ENCODE measurements around the gene PUSL1. TPM values are rescaled to one million over a fixed set of nuclear protein-coding genes. Genes with fewer than 3 reads are reported as not detected.

The PUSL1 gene
- total and polyA plus RNA-seq, 2 donors (not counting 3 experiments of a cell fraction or from before 2014, with no cell fraction given): 18.8 to 27.3 TPM

GRCh38 chr1:1360506-1361169 lies 52.2 kb downstream of the PUSL1 start:
- no peak overlapping the region for H3K4me3 ChIP-seq (replicated peaks in 1 of 3; ENCODE audit: insufficient read depth in 1 of 3, low read depth in 1 of 3, low read length in 3 of 3)
- DNase-seq (ENCODE audit: low read depth, low spot score) (no peak), FAIRE-seq (peak; percentile 62)
- BruUV-seq (replicated peaks): no TSS peak
- dilution Hi-C loops (cut with MboI; ENCODE audit: extremely low pct_ligation_motif_present, low sequenced_read_pairs) (no loop called here), intact Hi-C loops (cut with micrococcal nuclease) (no loop called here)
- H3K36me3 ChIP-seq (ENCODE audit: control insufficient read depth in 2 of 2, extremely low read depth in 1 of 2, insufficient read depth in 2 of 2, low read length in 2 of 2): no peaks in the 10 kb centered on the region
- H3K9me1 ChIP-seq (replicated peaks; ENCODE audit: control insufficient read depth, extremely low read depth, insufficient read depth, low read length): no peaks in the 10 kb centered on the region
- ChIA-PET POLR2A (no interaction called here), CTCF (no interaction called here)
- no peaks in the 10 kb centered on the region for H3K79me2 ChIP-seq (ENCODE audit: control insufficient read depth, insufficient read depth, low read length)
- no peaks in the 10 kb centered on the region for H3K4me1 ChIP-seq (ENCODE audit: control insufficient read depth, extremely low read depth, insufficient read depth, low read length)
- no peak overlapping the region for H2AFZ ChIP-seq (ENCODE audit: low read depth, low read length)
- no peaks in the 10 kb centered on the region for H3K27me3 ChIP-seq (ENCODE audit: control insufficient read depth in 2 of 2, insufficient read depth in 2 of 2, low read length in 2 of 2)
- no peak overlapping the region for H3K9ac ChIP-seq (replicated peaks; ENCODE audit: extremely low read depth, insufficient read depth, low read length)
- no peaks in the 10 kb centered on the region for H3K9me3 ChIP-seq (replicated peaks; ENCODE audit: control insufficient read depth, insufficient read depth, low read length)
- H3K4me2 ChIP-seq (ENCODE audit: insufficient read depth, low read length): no peak overlapping the region
- no peaks in the 10 kb centered on the region for H4K20me1 ChIP-seq (replicated peaks; ENCODE audit: control insufficient read depth, extremely low read depth, insufficient read depth, low read length)
- no peak overlapping the region for H3K27ac ChIP-seq (ENCODE audit: insufficient read depth, low read depth, low read length)
- TF ChIP-seq GATA2 (IDR thresholded peaks at IDR 0.05; ENCODE audit: insufficient read depth, insufficient read length, low read depth, low read length) (peak; percentile 21), CTCF (IDR thresholded peaks at IDR 0.05; ENCODE audit: extremely low read depth in 1 of 2, insufficient read depth in 1 of 2, low read depth in 1 of 2, low read length in 2 of 2) (no peak)

Small RNA genes lying within 50 kb of the gene (microRNA-seq; reads per million reads assigned to microRNA genes)
- not detected for gene MIR6726 (ENCODE audit: borderline number of aligned reads, borderline replicate concordance)
- gene MIR6727 (ENCODE audit: borderline number of aligned reads, borderline replicate concordance): not detected
- gene MIR6808 (ENCODE audit: borderline number of aligned reads, borderline replicate concordance): not detected

Small RNA genes lying within 50 kb of the gene (small RNA-seq; reads per million reads assigned to genes)
- gene MIR6726 (ENCODE audit: insufficient read depth, insufficient read length, low read depth, low replicate concordance): not detected

Other genes starting within 250 kb of the PUSL1 start
- gene RNF223, start 234.3 kb upstream of the PUSL1 start, total RNA-seq: not detected in 2 replicates
- not detected in 2 replicates for gene RNF223, start 234.3 kb upstream of the PUSL1 start, polyA plus RNA-seq
- 19.7 and 20.1 TPM in 2 replicates for gene C1orf159, start 192.5 kb upstream of the PUSL1 start, total RNA-seq
- 16.1 and 20.1 TPM in 2 replicates for gene C1orf159, start 192.5 kb upstream of the PUSL1 start, polyA plus RNA-seq
- not detected in 2 replicates for gene TTLL10, start 134.7 kb upstream of the PUSL1 start, total RNA-seq
- gene TTLL10, start 134.7 kb upstream of the PUSL1 start, polyA plus RNA-seq: not detected in 2 replicates
- not detected in 2 replicates for gene TNFRSF18, start 102.0 kb upstream of the PUSL1 start, total RNA-seq
- gene TNFRSF18, start 102.0 kb upstream of the PUSL1 start, polyA plus RNA-seq: not detected in 2 replicates
- 0.62 and 1.5 TPM in 2 replicates for gene TNFRSF4, start 94.4 kb upstream of the PUSL1 start, total RNA-seq
- gene TNFRSF4, start 94.4 kb upstream of the PUSL1 start, polyA plus RNA-seq: 0.55 and 1.4 TPM in 2 replicates
- 171 and 185 TPM in 2 replicates for gene SDF4, start 76.6 kb upstream of the PUSL1 start, total RNA-seq
- gene SDF4, start 76.6 kb upstream of the PUSL1 start, polyA plus RNA-seq: 156 and 175 TPM in 2 replicates
- gene B3GALT6, start 76.4 kb upstream of the PUSL1 start, total RNA-seq: 24.4 and 24.6 TPM in 2 replicates
- 34.1 and 43.3 TPM in 2 replicates for gene B3GALT6, start 76.4 kb upstream of the PUSL1 start, polyA plus RNA-seq
- gene C1QTNF12, start 61.9 kb upstream of the PUSL1 start, total RNA-seq: 1.9 and 4.1 TPM in 2 replicates
- 0.67 and 1.0 TPM in 2 replicates for gene C1QTNF12, start 61.9 kb upstream of the PUSL1 start, polyA plus RNA-seq
- gene UBE2J2, start 34.7 kb upstream of the PUSL1 start, total RNA-seq: 80.7 and 87.2 TPM in 2 replicates
- gene UBE2J2, start 34.7 kb upstream of the PUSL1 start, polyA plus RNA-seq: 50.0 and 60.7 TPM in 2 replicates
- 3.0 and 3.3 TPM in 2 replicates for gene SCNN1D, start 28.2 kb upstream of the PUSL1 start, total RNA-seq
- 2.3 and 4.0 TPM in 2 replicates for gene SCNN1D, start 28.2 kb upstream of the PUSL1 start, polyA plus RNA-seq
- gene ACAP3, start 667 bp upstream of the PUSL1 start, total RNA-seq: 39.0 and 43.0 TPM in 2 replicates
- 27.8 and 41.3 TPM in 2 replicates for gene ACAP3, start 667 bp upstream of the PUSL1 start, polyA plus RNA-seq
- 127 and 132 TPM in 2 replicates for gene INTS11, start 16.1 kb downstream of the PUSL1 start, total RNA-seq
- gene INTS11, start 16.1 kb downstream of the PUSL1 start, polyA plus RNA-seq: 222 and 239 TPM in 2 replicates
- gene CPTP, start 16.2 kb downstream of the PUSL1 start, total RNA-seq: 25.1 and 29.5 TPM in 2 replicates
- 20.9 and 29.6 TPM in 2 replicates for gene CPTP, start 16.2 kb downstream of the PUSL1 start, polyA plus RNA-seq
- 0.37 and 0.38 TPM in 2 replicates for gene TAS1R3, start 22.7 kb downstream of the PUSL1 start, total RNA-seq
- gene TAS1R3, start 22.7 kb downstream of the PUSL1 start, polyA plus RNA-seq: 0.26 and 0.38 TPM in 2 replicates
- 36.5 and 40.7 TPM in 2 replicates for gene DVL1, start 40.8 kb downstream of the PUSL1 start, total RNA-seq
- 26.8 and 38.2 TPM in 2 replicates for gene DVL1, start 40.8 kb downstream of the PUSL1 start, polyA plus RNA-seq
- 0.37 and 0.82 TPM in 2 replicates for gene MXRA8, start 50.0 kb downstream of the PUSL1 start, total RNA-seq
- 1.9 and 2.2 TPM in 2 replicates for gene MXRA8, start 50.0 kb downstream of the PUSL1 start, polyA plus RNA-seq
- gene AURKAIP1, start 66.6 kb downstream of the PUSL1 start, total RNA-seq: 149 and 151 TPM in 2 replicates
- 73.3 and 96.2 TPM in 2 replicates for gene AURKAIP1, start 66.6 kb downstream of the PUSL1 start, polyA plus RNA-seq
- gene CCNL2, start 90.7 kb downstream of the PUSL1 start, total RNA-seq: 182 and 188 TPM in 2 replicates
- gene CCNL2, start 90.7 kb downstream of the PUSL1 start, polyA plus RNA-seq: 174 and 209 TPM in 2 replicates
- gene MRPL20, start 98.7 kb downstream of the PUSL1 start, total RNA-seq: 125 and 134 TPM in 2 replicates
- gene MRPL20, start 98.7 kb downstream of the PUSL1 start, polyA plus RNA-seq: 118 and 152 TPM in 2 replicates
- gene ANKRD65, start 112.7 kb downstream of the PUSL1 start, total RNA-seq: 0.32 and 0.38 TPM in 2 replicates
- gene ANKRD65, start 112.7 kb downstream of the PUSL1 start, polyA plus RNA-seq: 0.15 and 0.18 TPM in 2 replicates
- 3.3 and 6.1 TPM in 2 replicates for gene VWA1, start 127.1 kb downstream of the PUSL1 start, total RNA-seq
- gene VWA1, start 127.1 kb downstream of the PUSL1 start, polyA plus RNA-seq: 2.0 and 3.7 TPM in 2 replicates
- 0.16 TPM in 1 of 2 replicates, not detected in the other for gene ATAD3C, start 141.1 kb downstream of the PUSL1 start, total RNA-seq
- 0.01 TPM in 1 of 2 replicates, not detected in the other for gene ATAD3C, start 141.1 kb downstream of the PUSL1 start, polyA plus RNA-seq
- gene ATAD3B, start 163.2 kb downstream of the PUSL1 start, total RNA-seq: 45.8 and 48.2 TPM in 2 replicates
- 20.5 and 22.7 TPM in 2 replicates for gene ATAD3B, start 163.2 kb downstream of the PUSL1 start, polyA plus RNA-seq
- gene ATAD3A, start 203.6 kb downstream of the PUSL1 start, total RNA-seq: 55.2 and 57.4 TPM in 2 replicates
- 24.9 and 28.8 TPM in 2 replicates for gene ATAD3A, start 203.6 kb downstream of the PUSL1 start, polyA plus RNA-seq
- gene TMEM240, start 232.0 kb downstream of the PUSL1 start, total RNA-seq: 7.0 and 8.8 TPM in 2 replicates
- 5.3 and 7.6 TPM in 2 replicates for gene TMEM240, start 232.0 kb downstream of the PUSL1 start, polyA plus RNA-seq